Measurements from ENCODE around the gene CYP51A1. TPM values are rescaled to one million over a fixed set of nuclear protein-coding genes. Genes with fewer than 3 reads are reported as not detected.
"Not testable (repeated sequence)": the region's sequence is repeated elsewhere in the genome, so short reads cannot be mapped to it uniquely, and the experiment has no call there.

CYP51A1 gene
- total and polyA plus RNA-seq, 9 donors, result 23.7 to 219 (median 56.4) TPM

DNA sequence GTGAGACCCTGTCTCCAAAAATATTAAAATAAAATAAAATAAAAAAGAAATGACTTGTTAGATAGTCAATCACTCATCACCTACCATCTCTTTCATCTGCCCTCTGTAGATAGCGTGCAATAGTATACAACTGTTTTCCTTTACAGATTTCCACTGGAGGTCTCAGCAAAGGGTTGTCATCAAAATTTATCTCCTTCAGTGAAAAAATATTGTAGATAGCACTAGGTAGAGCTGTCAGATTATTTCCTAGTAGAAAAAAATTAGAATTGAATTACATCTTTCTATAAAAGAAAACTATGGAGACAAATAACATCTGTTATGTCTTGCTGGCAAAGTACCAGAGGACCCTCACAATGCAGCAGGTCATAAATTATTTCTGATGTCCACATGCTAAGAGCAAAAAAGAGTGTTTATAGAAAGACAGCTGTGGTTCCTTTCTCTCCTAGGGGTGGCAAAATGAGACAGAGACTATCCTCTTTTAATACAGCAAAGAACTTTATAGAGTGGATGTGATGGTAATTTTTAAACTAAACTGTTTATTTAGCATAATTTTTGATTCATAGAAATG, 16.3 kb upstream of the CYP51A1 start:
- Histone ChIP-seq H3K9me3 (no peaks in the 10 kb centered on the region), H3K4me1 (ENCODE audit: insufficient read depth) (no peaks in the 10 kb centered on the region), H3K36me3 (no peaks in the 10 kb centered on the region), H3K4me3 (no peak overlapping the region), H3K27me3 (no peaks in the 10 kb centered on the region), H3K27ac (no peak overlapping the region)
- no peak for DNase-seq
- intact Hi-C loops (cut with DNase I), result no loop called here
- TF ChIP-seq, protein P1, sequence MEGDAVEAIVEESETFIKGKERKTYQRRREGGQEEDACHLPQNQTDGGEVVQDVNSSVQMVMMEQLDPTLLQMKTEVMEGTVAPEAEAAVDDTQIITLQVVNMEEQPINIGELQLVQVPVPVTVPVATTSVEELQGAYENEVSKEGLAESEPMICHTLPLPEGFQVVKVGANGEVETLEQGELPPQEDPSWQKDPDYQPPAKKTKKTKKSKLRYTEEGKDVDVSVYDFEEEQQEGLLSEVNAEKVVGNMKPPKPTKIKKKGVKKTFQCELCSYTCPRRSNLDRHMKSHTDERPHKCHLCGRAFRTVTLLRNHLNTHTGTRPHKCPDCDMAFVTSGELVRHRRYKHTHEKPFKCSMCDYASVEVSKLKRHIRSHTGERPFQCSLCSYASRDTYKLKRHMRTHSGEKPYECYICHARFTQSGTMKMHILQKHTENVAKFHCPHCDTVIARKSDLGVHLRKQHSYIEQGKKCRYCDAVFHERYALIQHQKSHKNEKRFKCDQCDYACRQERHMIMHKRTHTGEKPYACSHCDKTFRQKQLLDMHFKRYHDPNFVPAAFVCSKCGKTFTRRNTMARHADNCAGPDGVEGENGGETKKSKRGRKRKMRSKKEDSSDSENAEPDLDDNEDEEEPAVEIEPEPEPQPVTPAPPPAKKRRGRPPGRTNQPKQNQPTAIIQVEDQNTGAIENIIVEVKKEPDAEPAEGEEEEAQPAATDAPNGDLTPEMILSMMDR (IDR thresholded peaks at IDR 0.05), result no peak
- no peak for TF ChIP-seq POLR2A (IDR thresholded peaks at IDR 0.05)
- TF ChIP-seq EP300 (IDR thresholded peaks at IDR 0.05), result no peak
- WGBS, 3 donors, result 80 to 86% (median 81%) methylated on average over 1 of the region's 1 CpG

DNA sequence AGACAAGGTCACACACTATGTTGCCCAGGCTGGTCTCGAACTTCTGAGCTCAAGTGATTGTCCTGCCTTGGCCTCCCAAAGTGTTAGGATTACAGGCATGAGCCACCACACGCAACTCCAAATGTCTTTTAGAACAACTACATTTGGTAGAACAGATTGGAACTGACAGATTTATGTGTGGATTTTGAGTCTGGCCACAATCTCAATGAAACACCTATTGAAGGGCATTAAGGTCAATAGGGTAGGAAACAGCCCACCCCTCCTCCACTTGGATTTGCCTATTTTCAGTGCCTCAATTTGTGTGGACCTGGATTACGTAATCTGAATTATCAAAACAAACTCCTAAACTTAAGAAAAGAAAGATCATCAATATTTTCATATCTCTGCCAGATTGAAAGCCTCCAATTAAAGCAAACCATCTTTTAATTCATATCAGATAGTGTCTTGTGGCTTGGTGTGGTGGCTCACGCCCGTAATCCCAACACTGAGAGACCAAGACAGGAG, 15.5 kb upstream of the CYP51A1 start:
- intact Hi-C loops (cut with DNase I), result no loop called here
- no peak overlapping the region for H3K27ac ChIP-seq
- TF ChIP-seq, protein P1 (IDR thresholded peaks at IDR 0.05), result no peak
- TF ChIP-seq POLR2A (IDR thresholded peaks at IDR 0.05) (no peak), EP300 (IDR thresholded peaks at IDR 0.05) (no peak)
- H3K27me3 ChIP-seq, result no peaks in the 10 kb centered on the region
- WGBS, 3 donors, result 93 to 95% (median 93%) methylated on average over 5 of the region's 5 CpGs
- no peak overlapping the region for H3K4me3 ChIP-seq
- H3K4me1 ChIP-seq (ENCODE audit: insufficient read depth), result no peaks in the 10 kb centered on the region
- no peak for DNase-seq
- no peaks in the 10 kb centered on the region for H3K9me3 ChIP-seq
- H3K36me3 ChIP-seq, result no peaks in the 10 kb centered on the region

DNA sequence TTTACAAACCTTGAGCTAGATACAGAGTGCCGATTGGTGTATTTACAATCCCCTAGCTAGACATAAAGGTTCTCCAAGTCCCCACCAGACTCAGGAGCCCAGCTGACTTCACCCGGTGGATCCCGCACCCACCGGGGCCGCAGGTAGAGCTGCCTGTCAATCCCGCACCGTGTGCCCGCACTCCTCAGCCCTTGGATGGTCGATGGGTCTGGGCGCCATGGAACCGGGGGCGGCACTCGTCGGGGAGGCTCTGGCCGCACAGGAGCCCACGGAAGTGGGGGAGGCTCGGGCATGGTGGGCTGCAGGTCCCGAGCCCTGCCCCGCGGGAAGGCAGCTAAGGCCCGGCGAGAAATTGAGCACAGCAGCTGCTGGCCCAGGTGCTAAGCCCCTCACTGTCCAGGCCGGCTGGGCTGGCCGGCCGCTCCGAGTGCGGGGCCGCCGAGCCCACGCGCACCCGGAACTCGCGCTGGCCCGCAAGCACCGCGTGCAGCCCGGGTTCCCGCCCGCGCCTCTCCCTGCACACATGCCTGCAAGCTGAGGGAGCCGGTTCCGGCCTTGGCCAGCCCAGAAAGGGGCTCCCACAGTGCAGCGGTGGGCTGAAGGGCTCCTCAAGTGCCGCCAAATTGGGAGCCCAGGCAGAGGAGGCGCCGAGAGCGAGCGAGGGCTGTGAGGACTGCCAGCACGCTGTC, 9.1 kb upstream of the CYP51A1 start:
- H3K4me3 ChIP-seq; H3K27me3 ChIP-seq; H3K4me1 ChIP-seq (ENCODE audit: insufficient read depth); DNase-seq; intact Hi-C loops (cut with DNase I); H3K36me3 ChIP-seq; H3K27ac ChIP-seq; H3K9me3 ChIP-seq: not testable (repeated sequence)
- whole genome bisulfite sequencing, 3 donors, result 93 to 96% (median 93%) methylated on average over 39 to 50 of the region's 50 CpGs

DNA sequence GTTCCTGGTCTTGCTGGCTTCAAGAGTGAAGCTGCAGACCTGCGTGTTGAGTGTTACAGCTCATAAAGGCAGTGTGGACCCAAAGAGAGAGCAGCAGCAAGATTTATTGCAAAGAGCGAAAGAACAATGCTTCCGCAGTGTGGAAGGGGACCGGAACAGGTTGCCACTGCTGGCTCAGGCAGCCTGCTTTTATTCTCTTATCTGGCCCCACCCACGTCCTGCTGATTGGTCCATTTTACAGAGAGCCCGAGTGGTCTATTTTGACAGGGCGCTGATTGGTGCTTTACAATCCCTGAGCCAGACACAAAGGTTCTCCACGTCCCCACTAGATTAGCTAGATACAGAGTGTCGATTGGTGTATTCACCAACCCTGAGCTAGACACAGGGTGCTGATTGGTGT, 8.5 kb upstream of the CYP51A1 start:
- DNase-seq; H3K27ac ChIP-seq; H3K9me3 ChIP-seq; intact Hi-C loops (cut with DNase I); H3K27me3 ChIP-seq; H3K36me3 ChIP-seq; H3K4me1 ChIP-seq (ENCODE audit: insufficient read depth); H3K4me3 ChIP-seq: not testable (repeated sequence)
- 89 to 92% (median 92%) methylated on average over 9 of the region's 9 CpGs for WGBS, 3 donors

DNA sequence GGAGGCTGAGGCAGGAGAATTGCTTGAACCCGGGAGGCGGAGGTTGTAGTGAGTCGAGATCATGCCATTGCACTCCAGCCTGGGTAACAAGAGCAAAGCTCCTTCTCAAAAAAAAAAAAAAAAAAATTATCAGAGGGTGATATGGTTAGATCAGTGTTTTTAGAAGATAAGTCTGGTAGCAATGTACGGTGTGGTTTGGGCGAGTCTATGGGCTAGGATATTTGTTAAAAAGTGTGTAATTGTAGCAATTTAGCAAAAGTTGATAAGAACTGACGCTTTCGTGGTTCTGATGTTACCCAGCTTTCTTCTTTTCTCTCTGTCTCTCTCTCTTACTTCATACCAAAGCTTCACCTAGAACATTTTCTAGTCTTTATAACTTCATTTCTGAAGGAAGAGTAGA, 6.9 kb upstream of the CYP51A1 start:
- Histone ChIP-seq H3K36me3 (no peaks in the 10 kb centered on the region), H3K4me1 (ENCODE audit: insufficient read depth) (no peaks in the 10 kb centered on the region), H3K9me3 (no peaks in the 10 kb centered on the region), H3K4me3 (no peak overlapping the region), H3K27me3 (no peaks in the 10 kb centered on the region), H3K27ac (no peak overlapping the region)
- DNase-seq, result no peak
- intact Hi-C loops (cut with DNase I), result no loop called here
- 94 to 95% (median 95%) methylated on average over 7 of the region's 7 CpGs for whole genome bisulfite sequencing, 3 donors
- no peak for TF ChIP-seq EP300 (IDR thresholded peaks at IDR 0.05)
- TF ChIP-seq, protein P1 (IDR thresholded peaks at IDR 0.05), result no peak
- no peak for TF ChIP-seq POLR2A (IDR thresholded peaks at IDR 0.05)
